Stimulated activated naive CD8-positive, alpha-beta T cell treated with anti-CD3 and anti-CD28 coated beads, Interleukin-15, amount 100 ng/mL, for 72 hours (primary cell): Measurements from ENCODE around the gene SLC22A15.

ENCODE experiments used
- ATAC-seq: fragments of 150-1000 bp; cut with Tn5 transposase; 2 replicates; pipeline ENCODE4 v1.10.0; 2021; ENCODE audit warnings: mild to moderate bottlenecking, moderate library complexity
- DNase-seq, 2 donors: peaks; one replicate each; pipeline ENCODE4 v3.0.0; 2021 to 2022
- H3K27ac Mint-ChIP-seq, 2 donors: one replicate each; pipeline ENCODE4 v1.8.0; 2022; ENCODE audit warnings: mild to moderate bottlenecking in 2 of 2, mixed read lengths in 2 of 2, moderate library complexity in 2 of 2
- H3K27me3 Mint-ChIP-seq: one replicate; pipeline ENCODE4 v1.8.0; 2022; ENCODE audit warnings: mixed read lengths
- H3K4me1 Mint-ChIP-seq: one replicate; pipeline ENCODE4 v1.8.0; 2022; ENCODE audit warnings: mild to moderate bottlenecking, mixed read lengths
- H3K4me3 Mint-ChIP-seq, 2 donors: one replicate each; pipeline ENCODE4 v1.8.0; 2022; ENCODE audit warnings: mild to moderate bottlenecking in 2 of 2, mixed read lengths in 2 of 2, moderate library complexity in 1 of 2
- H3K9me3 Mint-ChIP-seq, 2 donors: one replicate each; pipeline ENCODE4 v1.8.0; 2022; ENCODE audit warnings: mixed read lengths in 2 of 2

The SLC22A15 gene

GRCh38 chr1:116099379-116099778 is 123.1 kb downstream of the SLC22A15 start:
- peaks cover 7% of the 10 kb centered on the region for H3K27me3 Mint-ChIP-seq
- no peak overlapping the region for H3K4me3 Mint-ChIP-seq
- ATAC-seq (no peak), DNase-seq (no peak)
- H3K9me3 Mint-ChIP-seq, result peaks cover 8 to 9% of the 10 kb centered on the region in 2 donors
- H3K4me1 Mint-ChIP-seq, result no peaks in the 10 kb centered on the region
- no peak overlapping the region for H3K27ac Mint-ChIP-seq

GRCh38 chr1:116099919-116100318 is 123.6 kb downstream of the SLC22A15 start:
- Mint-ChIP-seq H3K27me3 (peaks cover 7% of the 10 kb centered on the region), H3K4me3 (no peak overlapping the region), H3K9me3 (peaks cover 7 to 8% of the 10 kb centered on the region in 2 donors), H3K4me1 (no peaks in the 10 kb centered on the region), H3K27ac (no peak overlapping the region)
- ATAC-seq (no peak), DNase-seq (no peak)

- Mint-ChIP-seq H3K27me3 (peaks cover 7% of the 10 kb centered on the region), H3K27ac (no peak overlapping the region), H3K4me1 (no peaks in the 10 kb centered on the region), H3K4me3 (no peak overlapping the region), H3K9me3 (no peaks in the 10 kb centered on the region)
- ATAC-seq (no peak), DNase-seq (no peak)
Observed at GRCh38 chr1:116104667-116105066, 128.4 kb downstream of the SLC22A15 start.

- Mint-ChIP-seq H3K4me3 (no peak overlapping the region), H3K27ac (no peak overlapping the region), H3K27me3 (peaks cover 7% of the 10 kb centered on the region), H3K4me1 (no peaks in the 10 kb centered on the region), H3K9me3 (no peaks in the 10 kb centered on the region)
- no peak for DNase-seq
- ATAC-seq, result no peak
Observed at GRCh38 chr1:116105996-116106395, 129.7 kb downstream of the SLC22A15 start.

GRCh38 chr1:116106646-116107045 is 130.3 kb downstream of the SLC22A15 start:
- Mint-ChIP-seq H3K9me3 (no peaks in the 10 kb centered on the region), H3K4me3 (no peak overlapping the region), H3K27ac (no peak overlapping the region), H3K4me1 (no peaks in the 10 kb centered on the region), H3K27me3 (peaks cover 7% of the 10 kb centered on the region)
- no peak for DNase-seq
- no peak for ATAC-seq

GRCh38 chr1:116107371-116107770 is 131.1 kb downstream of the SLC22A15 start:
- ATAC-seq, result no peak
- no peak overlapping the region for H3K27ac Mint-ChIP-seq
- no peaks in the 10 kb centered on the region for H3K9me3 Mint-ChIP-seq
- DNase-seq, result no peak
- no peak overlapping the region for H3K4me3 Mint-ChIP-seq
- H3K27me3 Mint-ChIP-seq, result peaks cover 7% of the 10 kb centered on the region
- no peaks in the 10 kb centered on the region for H3K4me1 Mint-ChIP-seq

GRCh38 chr1:116110567-116111523 is 134.5 kb downstream of the SLC22A15 start, which contains the start of gene MAB21L3:
Gene MAB21L3, plus strand, starts transcription at chr1:116111399. Its CDS starts 1,217 bp downstream, at chr1:116112616.
- Mint-ChIP-seq H3K27me3 (peaks cover 7% of the 10 kb centered on the region), H3K4me1 (no peaks in the 10 kb centered on the region), H3K4me3 (no peak within 1 kb of the TSS), H3K9me3 (no peaks in the 10 kb centered on the region), H3K27ac (no peak within 1 kb of the TSS)
- DNase-seq (no peak), ATAC-seq (no peak)

GRCh38 chr1:116111524-116112021 is 135.3 kb downstream of the SLC22A15 start:
- H3K27me3 Mint-ChIP-seq, result peaks cover 7% of the 10 kb centered on the region
- no peak for DNase-seq
- no peak for ATAC-seq
- no peak overlapping the region for H3K27ac Mint-ChIP-seq
- H3K4me3 Mint-ChIP-seq, result no peak overlapping the region
- no peaks in the 10 kb centered on the region for H3K4me1 Mint-ChIP-seq
- H3K9me3 Mint-ChIP-seq, result no peaks in the 10 kb centered on the region

- Mint-ChIP-seq H3K4me3 (no peak overlapping the region), H3K27ac (no peak overlapping the region), H3K27me3 (peaks cover 7% of the 10 kb centered on the region), H3K4me1 (no peaks in the 10 kb centered on the region), H3K9me3 (no peaks in the 10 kb centered on the region)
- DNase-seq, result no peak
- no peak for ATAC-seq
Observed at GRCh38 chr1:116112388-116113140, 136.3 kb downstream of the SLC22A15 start.

GRCh38 chr1:116113615-116114014 is 137.3 kb downstream of the SLC22A15 start:
- ATAC-seq, result no peak
- no peak for DNase-seq
- peak overlapping the region; percentile 13 to 27 for H3K27ac Mint-ChIP-seq
- H3K4me3 Mint-ChIP-seq, result no peak overlapping the region
- no peaks in the 10 kb centered on the region for H3K27me3 Mint-ChIP-seq
- H3K9me3 Mint-ChIP-seq, result no peaks in the 10 kb centered on the region
- H3K4me1 Mint-ChIP-seq, result no peaks in the 10 kb centered on the region

GRCh38 chr1:116115476-116116439 is 139.4 kb downstream of the SLC22A15 start:
- no peak overlapping the region for H3K27ac Mint-ChIP-seq
- ATAC-seq (no peak), DNase-seq (no peak)
- no peaks in the 10 kb centered on the region for H3K4me1 Mint-ChIP-seq
- H3K4me3 Mint-ChIP-seq, result no peak overlapping the region
- H3K27me3 Mint-ChIP-seq, result no peaks in the 10 kb centered on the region
- H3K9me3 Mint-ChIP-seq, result no peaks in the 10 kb centered on the region

GRCh38 chr1:116118471-116118870 is 142.2 kb downstream of the SLC22A15 start:
- H3K4me1 Mint-ChIP-seq, result peaks cover 5% of the 10 kb centered on the region
- no peak overlapping the region for H3K27ac Mint-ChIP-seq
- ATAC-seq (no peak), DNase-seq (no peak)
- no peak overlapping the region for H3K4me3 Mint-ChIP-seq
- no peaks in the 10 kb centered on the region for H3K9me3 Mint-ChIP-seq
- peaks cover 7% of the 10 kb centered on the region for H3K27me3 Mint-ChIP-seq
